HG03060 (cell line): ENCODE data around the gene DIRAS1.

Source experiments
- ATAC-seq: cut with Tn5 transposase; IDR thresholded peaks from one replicate; pipeline ENCODE4 v1.9.1; 2021; ENCODE audit warnings: low read depth, moderate number of reproducible peaks; ENCODE audit not compliant: unreplicated experiment

DIRAS1 gene, protein sequence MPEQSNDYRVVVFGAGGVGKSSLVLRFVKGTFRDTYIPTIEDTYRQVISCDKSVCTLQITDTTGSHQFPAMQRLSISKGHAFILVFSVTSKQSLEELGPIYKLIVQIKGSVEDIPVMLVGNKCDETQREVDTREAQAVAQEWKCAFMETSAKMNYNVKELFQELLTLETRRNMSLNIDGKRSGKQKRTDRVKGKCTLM

DNA sequence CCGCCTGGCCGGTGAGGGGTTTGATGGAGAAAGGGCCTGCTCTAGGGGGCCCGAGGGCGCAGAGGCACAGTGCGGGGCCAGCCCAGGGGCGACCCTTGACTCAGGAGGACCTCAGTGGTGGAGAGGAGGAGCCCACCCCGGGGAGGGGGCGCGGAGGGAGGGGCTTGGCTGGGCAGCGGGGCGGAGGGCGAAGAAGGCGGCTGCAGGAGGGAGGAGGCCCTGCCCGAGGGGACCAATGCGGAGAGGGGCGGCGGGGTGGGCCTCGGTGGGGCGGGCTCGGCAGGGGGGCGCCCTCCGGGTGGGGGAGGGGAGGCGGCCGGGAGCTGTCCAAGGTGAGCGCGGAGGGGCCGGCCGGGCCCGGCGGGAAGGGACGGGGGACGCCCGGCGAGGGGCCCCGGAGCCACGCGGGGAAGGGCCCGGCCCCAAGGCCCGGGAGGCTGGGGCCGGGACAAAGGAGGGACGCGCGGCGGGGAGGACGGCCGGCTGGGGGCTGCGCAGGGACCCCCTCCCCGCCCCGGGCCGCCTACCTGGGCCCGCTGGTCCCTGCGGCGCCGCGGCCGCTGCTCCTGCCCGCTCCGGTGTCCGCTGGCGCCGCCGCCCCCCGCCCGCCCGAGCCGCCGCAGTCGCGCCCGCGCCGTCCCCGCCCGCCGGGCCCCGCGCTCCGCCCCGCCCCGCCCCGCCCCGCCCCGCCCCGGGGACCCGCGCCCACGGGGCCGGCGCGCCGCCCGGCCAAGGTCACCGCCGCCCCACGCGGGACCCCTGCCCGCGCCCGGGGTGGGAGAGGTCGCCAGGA is at the start of gene DIRAS1:
TSS of gene DIRAS1 (minus strand) at position 596 of the 793 bp plus-strand sequence. CDS start 3,566 bp downstream, outside the sequence.
- no peak for ATAC-seq

DNA sequence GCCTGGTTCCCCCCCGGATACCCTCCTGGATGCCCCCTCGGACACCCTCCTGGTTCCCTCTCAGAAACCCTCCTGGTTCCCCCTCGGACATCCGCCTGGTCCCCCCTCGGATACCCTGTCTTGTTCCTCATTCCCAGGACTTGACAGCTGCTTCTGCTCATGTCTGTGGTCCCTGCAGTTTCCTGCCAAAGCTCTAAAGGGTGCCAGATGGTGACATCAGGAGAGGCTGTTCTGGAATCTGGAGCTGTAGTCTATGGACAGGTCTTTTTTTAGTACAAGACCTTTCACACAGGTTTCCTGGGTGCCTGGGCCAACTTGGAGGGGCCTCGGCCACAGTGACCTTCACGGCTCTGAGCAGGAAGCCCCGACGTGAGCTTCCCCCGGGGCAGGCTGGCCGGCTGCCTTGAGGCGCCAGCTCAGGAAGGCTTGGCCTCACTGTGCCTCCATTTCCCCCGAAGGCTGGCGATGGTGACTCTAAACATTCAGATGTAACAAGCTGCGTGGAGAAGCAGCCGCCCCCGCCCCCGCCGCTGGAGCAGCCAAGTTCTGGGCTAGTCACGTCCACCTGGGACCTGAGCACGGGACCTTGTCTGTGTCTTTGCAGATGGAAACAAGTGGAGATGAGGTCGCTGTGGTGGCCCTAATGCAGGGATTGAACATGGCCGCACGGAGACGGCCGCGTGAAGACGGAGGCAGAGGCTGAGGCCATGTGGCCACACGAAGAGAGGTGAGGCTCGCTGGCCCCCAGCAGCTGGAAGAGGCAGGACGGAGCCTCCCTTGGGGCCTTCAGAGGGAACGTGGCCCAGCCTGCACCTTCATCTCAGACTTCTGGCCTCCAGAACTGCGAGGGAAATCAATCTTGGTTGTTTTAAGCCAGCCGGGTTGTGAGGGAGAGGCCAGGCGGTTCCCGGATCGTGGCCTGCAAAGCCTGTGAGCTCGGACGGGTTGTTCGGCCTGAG is 49.2 kb upstream of the DIRAS1 start:
- no peak for ATAC-seq

DNA sequence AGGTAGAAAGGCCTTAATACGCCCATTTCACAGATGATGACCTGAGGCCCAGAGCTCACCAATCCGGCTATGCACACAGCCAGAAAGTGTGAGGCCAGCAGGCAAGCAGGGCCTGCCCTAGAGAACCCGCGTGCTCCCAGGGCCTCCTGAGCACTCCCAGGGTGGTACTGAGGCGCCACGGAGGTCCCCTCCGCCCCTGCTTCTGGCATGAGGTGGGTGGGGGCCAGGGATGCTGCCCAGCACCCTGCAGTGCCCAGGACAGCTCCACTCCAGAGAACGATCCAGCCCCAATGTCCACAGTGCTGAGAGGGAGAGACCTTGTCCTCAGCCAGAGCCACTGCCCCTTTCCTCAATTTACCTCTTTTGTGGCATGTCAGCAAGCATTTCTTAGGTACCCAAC is 48.0 kb upstream of the DIRAS1 start:
- ATAC-seq = no peak

DNA sequence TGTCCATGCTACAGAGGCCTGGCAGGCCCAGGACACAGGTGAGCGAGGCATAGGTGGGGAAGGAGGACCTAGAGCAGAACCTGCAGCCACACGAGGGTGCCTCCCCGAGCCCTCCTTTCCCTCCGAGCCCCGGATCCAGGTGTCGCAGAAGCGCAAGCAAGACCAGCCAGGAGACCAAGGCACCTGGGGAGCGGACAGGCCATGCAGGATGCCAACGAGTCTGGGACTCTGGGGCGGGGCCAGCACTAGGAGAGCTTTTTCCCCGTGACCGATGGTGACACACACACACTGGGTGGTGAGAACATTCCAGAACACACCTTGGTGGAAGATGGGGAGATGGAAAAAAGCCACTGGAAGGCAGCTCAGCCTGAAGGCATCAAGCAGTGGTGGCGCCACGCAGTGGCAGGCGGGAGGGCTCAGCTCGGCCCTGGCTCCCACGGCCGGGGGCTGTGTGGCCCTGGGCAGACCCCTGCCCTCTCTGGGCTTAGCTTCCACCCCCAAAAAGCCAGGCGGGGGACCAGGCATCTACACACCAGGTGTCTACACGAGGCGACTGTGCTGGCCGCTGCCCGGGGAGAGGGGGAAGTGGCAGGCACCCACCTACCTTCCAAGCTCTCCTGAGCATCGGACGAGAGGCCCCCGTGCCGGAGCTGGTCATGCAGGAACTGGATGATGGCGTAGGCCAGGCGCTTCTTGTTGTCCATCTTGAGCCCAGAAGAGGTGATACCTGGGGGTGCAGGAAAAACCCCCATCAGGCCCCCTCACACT is 47.4 kb upstream of the DIRAS1 start:
- no peak for ATAC-seq

DNA sequence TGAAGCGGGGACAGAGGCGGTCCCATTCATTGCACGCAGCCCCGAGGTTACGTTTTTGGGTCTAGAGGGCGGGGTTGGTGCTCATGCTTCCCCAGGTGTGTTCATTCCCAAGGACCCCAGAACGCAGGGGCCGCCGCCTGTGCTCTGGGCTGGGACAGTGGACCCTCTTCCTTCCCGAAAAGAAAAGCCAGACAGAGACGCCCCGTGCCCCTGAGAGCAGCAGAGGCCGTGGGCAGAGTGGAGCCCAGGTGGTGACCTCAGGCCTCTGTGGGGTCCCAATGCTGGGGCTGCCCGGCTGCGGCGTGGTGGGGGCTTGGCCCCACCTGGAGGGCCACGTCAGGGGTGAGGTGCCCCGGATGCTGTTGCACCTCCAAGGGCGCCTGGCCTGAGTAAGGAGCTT is 46.5 kb upstream of the DIRAS1 start:
- no peak for ATAC-seq

DNA sequence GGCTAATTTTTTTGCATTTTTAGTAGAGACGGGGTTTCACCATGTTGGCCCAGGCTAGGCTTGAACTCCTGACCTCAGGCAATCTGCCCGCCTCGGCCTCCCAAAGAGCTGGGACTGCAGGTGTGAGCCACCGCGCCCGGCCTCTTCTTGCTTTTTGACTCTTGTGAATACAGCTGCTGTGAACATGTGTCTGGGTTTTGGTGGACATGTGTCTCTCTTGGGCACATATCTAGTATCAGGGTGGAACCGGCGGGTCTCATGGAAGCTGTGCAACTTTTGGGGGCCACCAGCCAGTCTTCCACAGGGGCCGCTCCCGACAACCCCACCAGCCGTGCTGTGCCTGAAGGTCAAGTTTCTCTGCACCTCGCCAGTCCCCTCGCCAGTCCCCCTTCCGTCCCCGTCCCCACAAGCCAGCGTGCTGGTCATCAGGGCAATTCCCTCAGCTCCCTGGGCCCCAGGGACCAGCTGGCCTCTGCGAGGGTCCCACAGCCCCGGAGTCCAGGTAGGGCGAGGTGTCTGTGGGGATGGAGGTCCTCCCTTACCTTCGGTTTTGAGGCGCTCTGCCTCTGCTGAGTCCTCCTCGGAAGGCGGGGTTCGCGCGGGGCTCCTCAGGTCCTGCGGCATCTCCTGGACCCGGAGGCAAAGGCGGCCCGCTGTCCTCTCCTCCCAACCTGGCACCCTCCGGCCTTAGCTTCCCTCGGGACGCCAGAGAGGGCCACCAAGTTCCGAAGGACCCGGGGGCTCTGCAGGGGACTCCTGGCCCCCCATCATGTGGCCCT is 45.6 kb upstream of the DIRAS1 start:
- ATAC-seq = no peak

DNA sequence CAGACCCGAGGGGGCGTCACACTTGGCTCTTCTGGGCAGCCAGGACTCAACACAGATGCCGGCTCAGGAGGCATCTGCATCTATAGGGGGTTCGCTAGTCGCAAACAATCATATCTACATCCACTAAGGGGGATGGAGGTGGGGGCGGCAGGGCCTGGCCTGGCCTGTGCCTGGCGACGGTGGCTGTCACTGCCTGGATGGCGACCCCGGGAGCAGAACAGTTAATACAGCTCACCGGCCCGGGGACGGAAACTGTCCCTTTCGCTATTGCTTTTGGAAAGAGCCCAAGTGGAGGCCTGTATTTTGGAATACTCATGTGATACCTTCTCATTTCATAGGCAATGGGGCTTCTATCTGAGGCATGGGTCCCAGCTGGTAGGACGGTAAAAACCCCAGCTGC is 44.2 kb upstream of the DIRAS1 start:
- ATAC-seq = no peak

DNA sequence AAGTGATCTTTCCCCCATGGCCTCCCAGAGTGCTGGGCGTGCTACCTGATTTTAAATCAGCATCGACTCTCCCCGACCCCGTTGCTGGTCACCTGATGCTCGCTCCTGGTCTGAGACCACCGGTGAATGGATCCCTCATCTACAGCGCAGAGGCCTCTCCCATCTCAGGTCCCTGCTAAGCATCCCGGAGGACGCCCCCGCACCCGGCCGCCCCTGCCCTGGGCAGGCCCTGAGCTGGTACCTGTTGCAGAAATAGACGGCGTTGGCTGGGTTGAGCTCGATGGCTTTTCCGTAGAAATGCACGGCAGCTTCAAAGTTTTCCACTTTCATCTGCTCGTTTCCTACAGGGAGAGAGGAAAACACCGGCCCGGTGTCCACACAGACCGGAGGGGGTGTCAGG is 43.8 kb upstream of the DIRAS1 start:
- no peak for ATAC-seq

DNA sequence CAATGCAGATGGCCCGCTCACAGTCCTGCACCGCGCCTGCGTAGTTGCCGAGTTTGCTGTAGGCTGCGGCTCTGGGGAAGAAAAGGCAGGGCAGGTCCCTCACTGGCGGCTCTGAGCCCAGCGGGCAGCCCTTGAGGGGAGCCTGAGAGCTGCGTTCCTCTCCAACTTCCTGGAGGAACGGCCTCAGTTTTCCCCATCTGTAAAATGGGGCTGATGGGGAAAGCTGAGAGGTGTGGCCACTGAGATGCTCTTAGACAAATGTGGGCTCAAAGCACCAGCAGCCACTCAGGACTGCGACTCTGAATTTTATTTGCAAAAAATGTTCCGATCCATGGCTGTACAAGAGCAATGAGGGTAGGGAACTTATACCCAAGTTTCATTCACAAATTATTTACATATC is 42.5 kb upstream of the DIRAS1 start:
- no peak for ATAC-seq

DNA sequence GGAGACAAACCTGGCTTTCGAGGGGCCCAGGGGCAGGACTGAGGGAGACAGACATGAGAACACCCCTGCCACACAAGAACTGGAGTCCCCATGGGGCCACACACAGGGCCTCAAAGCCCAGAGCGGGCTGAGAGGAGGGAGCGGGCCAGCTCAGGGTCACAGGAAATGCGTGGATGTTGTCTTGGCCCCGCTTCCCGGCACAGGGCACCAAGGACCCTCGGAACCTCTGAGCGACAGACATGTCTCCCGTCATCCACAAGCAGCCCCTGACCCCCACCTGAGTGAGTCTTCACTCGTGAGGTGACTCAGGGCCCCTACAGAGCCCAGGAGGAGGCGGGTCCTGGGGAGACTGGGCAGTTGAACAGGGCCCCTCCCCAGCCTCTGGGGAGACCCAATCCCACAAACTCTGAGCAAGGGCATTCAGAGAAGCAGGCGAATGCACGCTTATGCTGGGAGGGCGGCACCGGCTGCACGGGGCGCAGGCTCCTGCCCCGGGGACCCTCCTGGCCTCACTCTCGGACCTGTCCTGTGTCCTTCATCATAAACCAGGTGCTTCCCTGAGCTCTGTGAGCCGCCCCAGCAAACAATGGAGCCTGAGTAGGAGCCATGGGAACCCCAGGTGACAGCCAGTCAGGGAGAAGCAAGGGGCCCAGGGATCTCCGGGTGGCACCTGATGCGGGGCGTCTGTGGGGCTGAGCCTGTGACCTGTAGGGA is 41.8 kb upstream of the DIRAS1 start:
- ATAC-seq = no peak

DNA sequence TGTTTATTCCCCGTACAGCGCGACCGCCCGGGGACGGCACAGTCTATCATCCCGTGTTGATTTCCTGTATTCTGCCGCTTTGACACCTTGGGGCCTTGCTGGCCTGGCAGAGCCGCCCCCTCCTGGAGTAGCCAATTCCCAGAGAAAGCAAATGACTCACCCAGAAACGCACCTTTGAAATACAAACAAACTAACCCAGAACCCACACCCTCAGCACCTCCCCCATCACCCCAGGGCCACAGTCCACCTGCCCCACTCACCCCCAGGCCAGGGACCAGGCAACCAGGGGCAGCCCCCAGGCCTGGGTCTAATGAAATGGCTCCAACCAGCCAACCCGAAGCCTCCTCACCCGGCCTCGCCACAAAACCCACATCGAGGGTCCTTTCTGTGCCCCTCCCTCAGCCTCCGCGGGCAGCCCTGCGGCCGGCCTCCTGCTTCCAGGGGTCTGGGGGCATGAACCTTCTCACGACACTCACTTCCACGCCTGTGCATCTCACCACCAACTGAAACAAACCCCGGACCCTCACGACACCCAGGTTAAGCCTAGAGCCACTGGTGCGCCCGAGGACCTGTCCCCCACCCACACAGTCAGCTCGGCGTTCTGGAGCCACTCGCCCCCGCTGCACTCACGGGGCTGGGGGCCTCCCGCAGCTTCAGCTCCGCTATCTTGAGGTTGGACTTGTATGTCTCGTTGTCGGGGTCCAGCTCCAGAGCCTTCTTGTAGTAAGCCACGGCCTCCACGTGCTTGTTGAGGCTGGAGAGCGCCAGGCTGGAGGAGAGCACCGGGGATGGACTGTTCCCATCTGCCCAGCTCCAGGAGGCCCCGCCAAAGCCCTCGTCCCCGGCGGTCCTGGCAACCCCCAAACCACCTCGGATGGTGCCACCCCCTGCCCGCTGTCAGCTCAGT is 41.0 kb upstream of the DIRAS1 start:
- no peak for ATAC-seq

DNA sequence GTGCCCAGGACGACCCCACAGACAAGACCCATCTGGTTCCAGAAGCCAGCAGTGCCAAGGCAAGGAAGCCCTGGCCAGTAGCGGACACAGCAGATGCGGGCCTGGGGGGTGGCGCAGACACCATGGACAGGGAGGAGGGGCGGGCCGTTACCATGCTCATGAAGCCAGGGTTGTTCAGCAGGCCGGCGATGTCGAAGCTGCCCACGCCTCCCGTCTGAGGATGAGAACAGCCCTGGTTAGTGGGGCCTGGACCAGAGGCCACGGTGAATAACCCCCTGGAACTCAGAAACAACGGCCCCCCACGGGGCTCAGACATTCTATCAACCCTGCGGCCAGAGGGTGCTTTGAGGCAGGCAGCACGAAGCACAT is 40.1 kb upstream of the DIRAS1 start:
- ATAC-seq = no peak

DNA sequence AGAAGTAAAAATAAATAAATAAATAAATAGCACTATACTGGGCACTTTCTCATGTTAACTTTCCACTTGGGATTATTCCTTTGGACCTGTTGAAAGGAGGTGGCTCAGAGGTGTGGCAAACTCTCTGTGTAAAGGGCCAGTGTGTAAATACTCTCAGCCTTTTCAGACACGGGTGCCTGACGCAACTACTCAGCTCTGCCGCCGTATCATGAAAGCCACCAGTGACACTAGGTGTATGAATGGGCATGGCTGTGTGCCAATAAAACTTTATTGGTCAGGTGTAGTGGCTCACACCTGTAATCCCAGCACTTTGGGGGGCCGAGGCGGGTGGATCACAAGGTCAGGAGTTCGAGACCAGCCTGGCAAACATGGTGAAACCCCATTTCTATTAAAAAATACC is 38.8 kb upstream of the DIRAS1 start:
- ATAC-seq = no peak

DNA sequence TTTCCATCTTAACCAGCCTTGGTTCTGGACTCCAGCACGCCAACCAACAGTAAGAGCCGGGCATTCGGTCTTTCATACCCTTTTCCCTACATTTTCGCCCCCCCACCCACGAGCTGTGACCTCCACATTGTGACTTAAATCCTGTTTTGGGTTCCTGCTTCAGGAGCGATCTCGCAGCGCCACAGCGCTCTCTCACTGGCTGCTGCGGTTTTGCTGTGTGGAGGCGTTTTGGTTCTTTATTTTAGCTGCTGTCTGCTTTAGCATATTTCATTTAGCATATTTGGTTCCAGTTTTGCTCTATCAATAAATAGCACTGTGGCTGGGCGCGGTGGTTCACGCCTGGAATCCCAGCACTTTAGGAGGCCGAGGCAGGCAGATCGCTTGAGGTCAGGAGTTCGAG is 38.2 kb upstream of the DIRAS1 start:
- ATAC-seq = no peak

DNA sequence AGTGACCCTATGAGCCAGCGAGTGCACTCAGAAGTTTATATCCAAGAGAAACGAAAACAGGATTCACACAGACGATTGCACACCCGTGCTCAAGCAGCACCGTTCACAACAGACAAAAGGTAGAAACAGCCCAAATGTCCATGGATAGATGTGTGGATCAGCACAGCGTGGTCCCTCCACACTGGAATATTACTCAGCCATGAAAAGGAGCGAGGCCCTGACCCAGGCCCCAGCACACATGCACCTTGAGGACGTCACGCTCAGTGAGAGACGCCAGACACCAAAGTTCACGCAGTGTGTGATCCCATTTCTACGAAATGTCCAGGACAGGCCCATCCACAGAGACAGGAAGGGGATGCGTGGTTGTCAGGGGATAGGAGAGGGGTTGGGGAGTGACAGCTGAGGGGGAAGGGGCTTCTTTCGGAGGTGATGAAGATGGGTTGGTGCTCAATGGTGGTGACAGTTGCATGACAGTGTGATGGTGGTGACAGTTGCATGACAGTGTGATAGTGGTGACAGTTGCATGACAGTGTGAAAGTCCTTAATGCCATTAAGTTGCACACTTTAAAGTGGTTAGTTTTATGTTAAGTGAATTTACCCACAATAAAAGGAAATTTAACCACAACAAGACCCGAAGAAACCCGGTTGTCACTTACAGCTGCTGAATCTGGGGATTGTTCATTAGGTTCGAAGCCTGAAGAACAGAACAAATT is 37.6 kb upstream of the DIRAS1 start:
- ATAC-seq = no peak

DNA sequence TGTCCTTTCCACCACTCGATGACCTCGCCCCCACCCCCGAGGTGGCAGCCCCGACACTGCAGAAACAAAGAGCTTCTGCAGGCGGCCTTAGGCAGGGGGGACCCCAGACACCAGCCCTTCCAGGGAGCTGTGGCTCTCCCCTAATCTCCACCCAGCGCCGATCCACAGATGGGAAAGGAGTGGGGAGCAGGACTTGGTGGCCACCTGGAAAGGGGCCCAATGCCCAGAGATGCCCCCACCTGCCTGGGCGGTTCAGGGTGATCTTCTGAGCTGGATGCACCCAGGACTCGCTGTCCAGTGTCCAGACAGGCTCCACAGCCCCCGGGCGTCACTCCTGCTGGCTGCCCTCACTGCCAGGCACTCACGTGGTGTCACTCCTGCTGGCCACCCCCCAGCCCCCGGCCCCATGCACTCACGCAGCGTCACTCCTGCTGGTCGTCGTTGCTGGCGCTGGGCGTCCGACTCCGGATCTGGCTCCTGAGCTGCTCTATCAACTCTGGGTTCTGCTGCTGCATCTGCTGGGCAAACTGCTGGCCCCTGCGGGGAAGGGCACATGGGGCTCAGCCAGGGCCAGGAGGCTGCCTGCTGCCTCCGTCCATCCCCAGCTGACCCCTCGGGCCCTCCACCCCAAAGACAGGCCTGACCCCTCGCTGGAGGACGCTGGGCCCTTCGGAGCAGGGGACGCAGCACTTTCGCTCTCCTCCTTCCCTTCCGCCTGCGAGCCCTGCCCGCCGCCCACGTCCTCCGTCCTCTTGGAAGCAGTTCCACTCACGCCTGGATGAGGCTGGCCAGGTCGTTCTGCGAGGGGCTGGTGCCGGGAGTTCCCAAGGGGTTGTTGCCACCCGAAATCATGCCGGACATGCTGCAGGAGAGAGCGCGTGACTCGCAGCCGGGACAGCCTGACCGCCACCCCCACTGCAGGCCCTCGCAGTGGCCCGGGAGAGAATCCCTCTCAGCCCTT is 36.0 kb upstream of the DIRAS1 start:
- no peak for ATAC-seq
